GM12878 (cell line): ENCODE data around the gene CCDC127. TPM values are rescaled to one million over a fixed set of nuclear protein-coding genes. Genes with fewer than 3 reads are reported as not detected.
A peak's percentile ranks its signal among the peaks of the same experiment; 100 is the strongest.

Source experiments
- ATAC-seq: fragments of 200-7000 bp; cut with Tn5 transposase; 3 replicates; pipeline ENCODE4 v1.9.1; 2020; ENCODE audit warnings: mild to moderate bottlenecking, moderate library complexity
- BruUV-seq: library from RNA; stranded (reverse); fragments of 400-500 nt; replicated peaks from 2 replicates; lab custom pipeline; 2021; lab: Mats Ljungman, UMichigan
- CTCF ChIA-PET: fragments of 300-600 bp; sonication (Branson Sonifier 250); formaldehyde crosslinking; extraction: SDS; loops from one replicate; lab custom pipeline; 2021; ENCODE audit warnings: inconsistent platforms; lab: Yijun Ruan, JAX
- POLR2A ChIA-PET: fragments of 350-600 bp; formaldehyde crosslinking; extraction: SDS; loops from one replicate; lab custom pipeline; 2021; ENCODE audit warnings: inconsistent platforms; lab: Charles Lee
- RAD21 ChIA-PET: fragments of 300-600 bp; sonication (Branson Sonifier 250); formaldehyde crosslinking; loops from one replicate; lab custom pipeline; 2023; ENCODE audit warnings: antibody characterized with exemption; ENCODE audit not compliant: unreplicated experiment; lab: Charles Lee
- SMC1A ChIA-PET: fragments of 300-600 bp; sonication (Branson Sonifier 250); formaldehyde crosslinking; loops from one replicate; lab custom pipeline; 2023; ENCODE audit not compliant: unreplicated experiment, uncharacterized antibody; lab: Charles Lee
- DNase-seq: peaks from one replicate; pipeline ENCODE4 v3.0.0-alpha.2; 2011; ENCODE audit warnings: low read depth, low spot score
- FAIRE-seq: peaks from 3 replicates; lab custom pipeline; 2011; peaks lifted over from hg19 to GRCh38; lab: Jason Lieb, UNC
- H2AFZ ChIP-seq: 2 replicates; pipeline ENCODE4 v1.6.0; 2011; ENCODE audit warnings: low read depth, low read length, control low read depth; ENCODE audit not compliant: control insufficient read depth
- H3K27ac ChIP-seq: 2 replicates; pipeline ENCODE4 v1.5.1; 2011; ENCODE audit warnings: control low read depth; ENCODE audit not compliant: control insufficient read depth, insufficient read depth
- H3K27me3 ChIP-seq, 2 experiments: replicated peaks in 1 of 2; 2 replicates each; pipeline versions ENCODE4 v1.6.0 to v1.6.1; 2011; ENCODE audit warnings: low read length in 1 of 2; ENCODE audit not compliant: control insufficient read depth in 2 of 2, insufficient read depth in 2 of 2
- H3K36me3 ChIP-seq, 2 experiments: 2 replicates each; pipeline ENCODE4 v1.5.1; 2011; ENCODE audit warnings: low read length in 1 of 2; ENCODE audit not compliant: control insufficient read depth in 2 of 2, insufficient read depth in 2 of 2
- H3K4me1 ChIP-seq: 2 replicates; pipeline ENCODE4 v1.6.1; 2011; ENCODE audit warnings: mild to moderate bottlenecking, low read length, moderate library complexity, mixed read lengths; ENCODE audit not compliant: control insufficient read depth, insufficient read depth
- H3K4me2 ChIP-seq: 2 replicates; pipeline ENCODE4 v1.6.0; 2011; ENCODE audit warnings: control low read depth; ENCODE audit not compliant: control insufficient read depth, insufficient read depth
- H3K4me3 ChIP-seq: fragments of 200-600 bp; sonication (generic); 2 replicates; pipeline ENCODE4 v1.5.1; 2016
- H3K79me2 ChIP-seq: 2 replicates; pipeline ENCODE4 v1.6.0; 2011; ENCODE audit warnings: low read length; ENCODE audit not compliant: control insufficient read depth, insufficient read depth
- H3K9ac ChIP-seq: 2 replicates; pipeline ENCODE4 v1.8.0; 2011; ENCODE audit warnings: low read length, control low read depth, mixed read lengths; ENCODE audit not compliant: control insufficient read depth, insufficient read depth
- H3K9me3 ChIP-seq: replicated peaks from 3 replicates; pipeline ENCODE4 v1.5.1; 2011; ENCODE audit warnings: mild to moderate bottlenecking, low read length; ENCODE audit not compliant: control insufficient read depth, insufficient read depth
- H4K20me1 ChIP-seq: 2 replicates; pipeline ENCODE4 v1.6.0; 2011; ENCODE audit not compliant: control insufficient read depth, insufficient read depth
- ASH2L ChIP-seq: fragments of 300-600, 200-600 bp; sonication (generic); IDR thresholded peaks from 2 replicates; pipeline ENCODE4 v1.6.1; 2017; ENCODE audit warnings: low read depth, mild to moderate bottlenecking, borderline replicate concordance
- BMI1 ChIP-seq: fragments of 450-650 bp; IDR thresholded peaks from 2 replicates; pipeline ENCODE4 v1.6.1; 2016; ENCODE audit warnings: mild to moderate bottlenecking, moderate library complexity, borderline replicate concordance
- CBX3 ChIP-seq: fragments of 200-600 bp; sonication (generic); IDR thresholded peaks from 2 replicates; pipeline ENCODE4 v1.6.1; 2016; ENCODE audit warnings: low read depth, borderline replicate concordance
- EED ChIP-seq: sonication (generic); IDR thresholded peaks from 2 replicates; pipeline ENCODE4 v1.6.1; 2016; ENCODE audit warnings: antibody characterized with exemption, low read depth
- FOXK2 ChIP-seq: fragments of 450-650 bp; IDR thresholded peaks from 2 replicates; pipeline ENCODE4 v1.6.1; 2017; ENCODE audit warnings: mild to moderate bottlenecking, moderate library complexity
- FOXM1 ChIP-seq: IDR thresholded peaks from 2 replicates; pipeline ENCODE4 v1.6.1; 2012; ENCODE audit warnings: low read depth, mild to moderate bottlenecking, inconsistent platforms, low read length, moderate library complexity
- GABPA ChIP-seq: IDR thresholded peaks from 2 replicates; pipeline ENCODE4 v1.6.1; 2014; ENCODE audit warnings: antibody characterized with exemption, low read depth, mild to moderate bottlenecking, inconsistent platforms
- RAD51 ChIP-seq: fragments of 450-650 bp; IDR thresholded peaks from 2 replicates; pipeline ENCODE4 v1.6.1; 2016; ENCODE audit warnings: moderate library complexity, mild to moderate bottlenecking, inconsistent platforms
- RCOR1 ChIP-seq: conservative IDR thresholded peaks from 2 replicates; pipeline ENCODE4 v1.6.1; 2012; ENCODE audit warnings: low read depth, low read length, improper control_type of control experiment
- RUNX3 ChIP-seq: IDR thresholded peaks from 2 replicates; pipeline ENCODE4 v1.6.1; 2012; ENCODE audit warnings: low read length, inconsistent platforms
- STAT3 ChIP-seq: IDR thresholded peaks from 2 replicates; pipeline ENCODE4 v1.6.1; 2011; ENCODE audit warnings: low read depth, low read length, improper control_type of control experiment
- SUPT20H ChIP-seq: IDR thresholded peaks from 2 replicates; pipeline ENCODE4 v1.6.1; 2011; ENCODE audit warnings: low read depth, mild to moderate bottlenecking, low read length, moderate library complexity, borderline replicate concordance; ENCODE audit not compliant: control insufficient read depth
- TBL1XR1 ChIP-seq: IDR thresholded peaks from 2 replicates; pipeline ENCODE4 v1.6.1; 2012; ENCODE audit warnings: low read depth, low read length, improper control_type of control experiment
- ZBED1 ChIP-seq: IDR thresholded peaks from 2 replicates; pipeline ENCODE4 v1.6.1; 2016; ENCODE audit warnings: borderline replicate concordance
- ZSCAN29 ChIP-seq: fragments of 450-650 bp; IDR thresholded peaks from 2 replicates; pipeline ENCODE4 v1.6.1; 2017; ENCODE audit warnings: mild to moderate bottlenecking, moderate library complexity
- WGBS: methylation state at CpG from one replicate; pipeline ENCODE4 v1.1.6; 2016; ENCODE audit warnings: low lambda C conversion rate; ENCODE audit not compliant: insufficient replicate concordance, insufficient coverage; ENCODE audit errors: missing lambda C conversion rate; 5-methylcytosine and 5-hydroxymethylcytosine counted together
- in situ Hi-C: fragments of 300-500 bp; cut with MboI; formaldehyde crosslinking; loops from 9 replicates; pipeline ENCODE4 v1.14.3; 2018; ENCODE audit warnings: mixed read lengths
- intact Hi-C: fragments of 100-400 bp; cut with micrococcal nuclease; formaldehyde crosslinking; loops from one replicate; pipeline ENCODE4 v1.14.2; 2022; ENCODE audit not compliant: unreplicated experiment
- polyA plus RNA-seq, 11 experiments: library from polyadenylated mRNA; depleted of rRNA in 4 of 11; unstranded in 6 of 11; stranded (reverse) in 5 of 11; fragments of >200 nt; fragmentation: Nextera tagmentation in 4 of 11; fragmentation: Illumina TruSeq in 1 of 11; extraction: Ambion mirVana in 4 of 11; extraction: Trizol in 1 of 11; gene quantifications; 1 replicate in 1 of 11; 2 replicates in 10 of 11; pipeline versions ENCODE4 v1.2.1 to v1.2.3, GENCODE V29; 2011 to 2016; ENCODE audit warnings: inconsistent platforms in 2 of 11, missing spikeins in 2 of 11, low read depth in 1 of 11
- total RNA-seq, 4 experiments: library from RNA; depleted of rRNA in 3 of 4; stranded (reverse); fragments of >200 nt in 3 of 4; fragmentation: Illumina TruSeq in 1 of 4; extraction: Trizol in 1 of 4; gene quantifications; 2 replicates each; pipeline versions ENCODE4 v1.2.1 to v1.2.3, GENCODE V29; 2013 to 2021
- TF ChIP-seq, protein P1 (sequence below): fragments of 450-650 bp; conservative IDR thresholded peaks from 2 replicates; pipeline ENCODE4 v1.6.1; 2017; ENCODE audit warnings: mild to moderate bottlenecking, moderate library complexity
- TF ChIP-seq, protein P2 (sequence below): fragments of 450-650 bp; IDR thresholded peaks from 2 replicates; pipeline ENCODE4 v1.6.1; 2016; ENCODE audit warnings: mild to moderate bottlenecking
- TF ChIP-seq, protein P3 (sequence below): fragments of 450-650 bp; IDR thresholded peaks from 2 replicates; pipeline ENCODE4 v1.6.1; 2018; ENCODE audit warnings: mild to moderate bottlenecking, low read depth, moderate library complexity; ENCODE audit not compliant: partially characterized antibody

The CCDC127 gene
- total and polyA plus RNA-seq, 10 of the 15 experiments (the other 5 are each of a cell fraction or from before 2014, with no cell fraction given): 1.9 to 6.9 (median 2.9) TPM

DNA sequence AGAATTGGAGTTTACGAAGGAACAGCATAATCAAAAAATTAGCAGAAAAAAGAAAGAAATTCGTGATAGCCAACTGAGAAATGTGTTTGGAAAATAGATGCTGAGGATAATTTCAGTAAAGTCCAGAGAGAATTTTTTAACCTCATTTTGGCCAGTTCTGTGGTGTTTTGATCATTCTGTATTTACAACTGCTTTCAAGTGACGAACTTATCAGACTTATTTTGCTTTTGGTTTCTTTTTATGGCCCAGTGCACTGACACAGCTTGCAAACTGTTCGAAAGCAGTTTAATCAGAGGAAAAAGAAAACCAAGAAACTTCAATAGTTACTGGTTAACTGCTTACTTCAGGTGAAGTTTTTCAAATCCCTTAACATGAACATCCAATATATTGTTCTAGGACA lies 2.0 kb upstream of the CCDC127 start (continued):
- TF ChIP-seq, protein P1, sequence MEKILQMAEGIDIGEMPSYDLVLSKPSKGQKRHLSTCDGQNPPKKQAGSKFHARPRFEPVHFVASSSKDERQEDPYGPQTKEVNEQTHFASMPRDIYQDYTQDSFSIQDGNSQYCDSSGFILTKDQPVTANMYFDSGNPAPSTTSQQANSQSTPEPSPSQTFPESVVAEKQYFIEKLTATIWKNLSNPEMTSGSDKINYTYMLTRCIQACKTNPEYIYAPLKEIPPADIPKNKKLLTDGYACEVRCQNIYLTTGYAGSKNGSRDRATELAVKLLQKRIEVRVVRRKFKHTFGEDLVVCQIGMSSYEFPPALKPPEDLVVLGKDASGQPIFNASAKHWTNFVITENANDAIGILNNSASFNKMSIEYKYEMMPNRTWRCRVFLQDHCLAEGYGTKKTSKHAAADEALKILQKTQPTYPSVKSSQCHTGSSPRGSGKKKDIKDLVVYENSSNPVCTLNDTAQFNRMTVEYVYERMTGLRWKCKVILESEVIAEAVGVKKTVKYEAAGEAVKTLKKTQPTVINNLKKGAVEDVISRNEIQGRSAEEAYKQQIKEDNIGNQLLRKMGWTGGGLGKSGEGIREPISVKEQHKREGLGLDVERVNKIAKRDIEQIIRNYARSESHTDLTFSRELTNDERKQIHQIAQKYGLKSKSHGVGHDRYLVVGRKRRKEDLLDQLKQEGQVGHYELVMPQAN: no peak
- TF ChIP-seq ASH2L: peak; percentile 80; the same call in 1 of the 2 replicates
- TF ChIP-seq ZBED1: no peak
- peak; percentile 23; the same call in 1 of the 2 replicates for TF ChIP-seq FOXK2

DNA sequence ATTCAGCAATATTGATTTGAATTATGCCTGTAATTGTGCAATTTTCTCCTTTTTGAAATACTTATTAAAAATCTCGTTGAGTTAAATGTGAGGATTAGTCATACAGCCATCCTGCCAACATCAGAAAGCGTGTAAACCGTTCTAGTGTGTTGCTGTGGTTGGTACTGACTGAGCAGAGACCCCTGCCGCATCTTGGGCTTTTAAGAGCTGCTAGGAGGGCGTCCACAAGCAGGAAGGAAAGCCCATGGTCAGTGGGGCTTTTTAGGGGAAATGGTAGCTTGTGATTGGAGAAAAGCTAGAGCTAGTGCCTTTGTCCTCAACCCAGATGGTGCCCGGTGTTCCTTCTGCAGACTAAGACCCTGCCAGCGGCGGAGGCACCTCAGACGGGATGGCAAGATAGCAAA lies 1.5 kb upstream of the CCDC127 start:
- Histone ChIP-seq H4K20me1 (no peaks in the 10 kb centered on the region), H3K79me2 (peaks cover 57% of the 10 kb centered on the region), H3K9me3 (no peaks in the 10 kb centered on the region), H2AFZ (no peak overlapping the region), H3K27ac (peak overlapping the region; percentile 39; the same call in 1 of the 2 replicates), H3K9ac (peak overlapping the region; percentile 86), H3K27me3 (no peaks in the 10 kb centered on the region), H3K4me3 (peak overlapping the region; percentile 98), H3K36me3 (peaks cover 0 to 2% of the 10 kb centered on the region in 2 experiments; a peak in 2 of 4 replicates), H3K4me2 (peak overlapping the region; percentile 66), H3K4me1 (peaks cover 9% of the 10 kb centered on the region)
- FAIRE-seq: no peak
- intact Hi-C loops (loop anchor here (2.0 kb wide), 1 partner anchor 51 kb away; the partner anchor contains the start of gene PDCD6), in situ Hi-C loops (no loop called here)
- peak; percentile 13 for ATAC-seq
- WGBS: 7% methylated on average over 9 of the region's 9 CpGs
- SMC1A ChIA-PET: interaction anchor here (0.9 to 2.7 kb wide), 5 partner anchors 12 to 52 kb away, joined by 3 to 9 read pairs (median 4); partner anchors contain the start of gene PDCD6
- CTCF ChIA-PET: interaction anchor here (0.6 to 2.8 kb wide), 3 partner anchors 31 to 1435 kb away, joined by 3 to 13 read pairs (median 3); no protein-coding TSS in a partner anchor
- DNase-seq: no peak
- TSS peak; percentile 57 for BruUV-seq
- POLR2A ChIA-PET: interaction anchor here (0.7 to 3.4 kb wide), 5 partner anchors 29 to 254 kb away, joined by 3 to 21 read pairs (median 3); partner anchors contain the start of gene PDCD6
- RAD21 ChIA-PET: interaction anchor here (0.8 to 2.4 kb wide), 3 partner anchors 12 to 150 kb away, joined by 3 to 7 read pairs (median 6); no protein-coding TSS in a partner anchor
- TF ChIP-seq, protein P2, sequence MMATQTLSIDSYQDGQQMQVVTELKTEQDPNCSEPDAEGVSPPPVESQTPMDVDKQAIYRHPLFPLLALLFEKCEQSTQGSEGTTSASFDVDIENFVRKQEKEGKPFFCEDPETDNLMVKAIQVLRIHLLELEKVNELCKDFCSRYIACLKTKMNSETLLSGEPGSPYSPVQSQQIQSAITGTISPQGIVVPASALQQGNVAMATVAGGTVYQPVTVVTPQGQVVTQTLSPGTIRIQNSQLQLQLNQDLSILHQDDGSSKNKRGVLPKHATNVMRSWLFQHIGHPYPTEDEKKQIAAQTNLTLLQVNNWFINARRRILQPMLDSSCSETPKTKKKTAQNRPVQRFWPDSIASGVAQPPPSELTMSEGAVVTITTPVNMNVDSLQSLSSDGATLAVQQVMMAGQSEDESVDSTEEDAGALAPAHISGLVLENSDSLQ: no peak
- no peak for TF ChIP-seq GABPA
- no peak for TF ChIP-seq CBX3
- TF ChIP-seq BMI1: no peak
- TF ChIP-seq RCOR1: no peak
- no peak for TF ChIP-seq TBL1XR1
- no peak for TF ChIP-seq RAD51
- no peak for TF ChIP-seq EED
- no peak for TF ChIP-seq SUPT20H
- no peak for TF ChIP-seq ZSCAN29
- no peak for TF ChIP-seq STAT3
- no peak for TF ChIP-seq RUNX3
- TF ChIP-seq FOXM1: no peak
- TF ChIP-seq, protein P3, sequence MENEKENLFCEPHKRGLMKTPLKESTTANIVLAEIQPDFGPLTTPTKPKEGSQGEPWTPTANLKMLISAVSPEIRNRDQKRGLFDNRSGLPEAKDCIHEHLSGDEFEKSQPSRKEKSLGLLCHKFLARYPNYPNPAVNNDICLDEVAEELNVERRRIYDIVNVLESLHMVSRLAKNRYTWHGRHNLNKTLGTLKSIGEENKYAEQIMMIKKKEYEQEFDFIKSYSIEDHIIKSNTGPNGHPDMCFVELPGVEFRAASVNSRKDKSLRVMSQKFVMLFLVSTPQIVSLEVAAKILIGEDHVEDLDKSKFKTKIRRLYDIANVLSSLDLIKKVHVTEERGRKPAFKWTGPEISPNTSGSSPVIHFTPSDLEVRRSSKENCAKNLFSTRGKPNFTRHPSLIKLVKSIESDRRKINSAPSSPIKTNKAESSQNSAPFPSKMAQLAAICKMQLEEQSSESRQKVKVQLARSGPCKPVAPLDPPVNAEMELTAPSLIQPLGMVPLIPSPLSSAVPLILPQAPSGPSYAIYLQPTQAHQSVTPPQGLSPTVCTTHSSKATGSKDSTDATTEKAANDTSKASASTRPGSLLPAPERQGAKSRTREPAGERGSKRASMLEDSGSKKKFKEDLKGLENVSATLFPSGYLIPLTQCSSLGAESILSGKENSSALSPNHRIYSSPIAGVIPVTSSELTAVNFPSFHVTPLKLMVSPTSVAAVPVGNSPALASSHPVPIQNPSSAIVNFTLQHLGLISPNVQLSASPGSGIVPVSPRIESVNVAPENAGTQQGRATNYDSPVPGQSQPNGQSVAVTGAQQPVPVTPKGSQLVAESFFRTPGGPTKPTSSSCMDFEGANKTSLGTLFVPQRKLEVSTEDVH: no peak
